T-helper 2 cell treated with Interferon-gamma antibody and Interleukin-4, amounts not matched to agents 5 μg/mL and 100 μg/mL, for 36 hours (primary cell): ENCODE data around the gene SNAI1.
A peak's percentile ranks its signal among the peaks of the same experiment; 100 is the strongest.
"Not testable (repeated sequence)": the region's sequence is repeated elsewhere in the genome, so short reads cannot be mapped to it uniquely, and the experiment has no call there.

ENCODE experiments used
- DNase-seq: peaks from one replicate; pipeline ENCODE4 v3.0.0; 2021; ENCODE audit warnings: low spot score
- H3K27ac Mint-ChIP-seq: one replicate; pipeline ENCODE4 v1.8.0; 2021; ENCODE audit warnings: mild to moderate bottlenecking, mixed read lengths
- H3K27me3 Mint-ChIP-seq: one replicate; pipeline ENCODE4 v1.8.0; 2021; ENCODE audit warnings: low read depth, mixed read lengths
- H3K36me3 Mint-ChIP-seq: one replicate; pipeline ENCODE4 v1.8.0; 2021; ENCODE audit warnings: low read depth, mixed read lengths
- H3K4me1 Mint-ChIP-seq: one replicate; pipeline ENCODE4 v1.8.0; 2021; ENCODE audit warnings: low read depth, mixed read lengths
- H3K4me3 Mint-ChIP-seq: one replicate; pipeline ENCODE4 v1.8.0; 2022; ENCODE audit warnings: mild to moderate bottlenecking, moderate library complexity, mixed read lengths
- H3K9me3 Mint-ChIP-seq: one replicate; pipeline ENCODE4 v1.8.0; 2021; ENCODE audit warnings: mixed read lengths

The SNAI1 gene

GRCh38 chr20:49986049-49986448 lies 3.3 kb downstream of the SNAI1 start:
- H3K4me1 Mint-ChIP-seq: peaks cover 5% of the 10 kb centered on the region
- H3K4me3 Mint-ChIP-seq: no peak overlapping the region

GRCh38 chr20:49987015-49987867 lies 4.5 kb downstream of the SNAI1 start:
- Mint-ChIP-seq H3K27ac (no peak overlapping the region), H3K36me3 (no peaks in the 10 kb centered on the region), H3K9me3 (no peaks in the 10 kb centered on the region), H3K27me3 (peaks cover 4% of the 10 kb centered on the region), H3K4me3 (no peak overlapping the region), H3K4me1 (peaks cover 2% of the 10 kb centered on the region)
- no peak for DNase-seq

More at GRCh38 chr20:49986049-49986448, 3.3 kb downstream of the SNAI1 start:
- peaks cover 15% of the 10 kb centered on the region for H3K27me3 Mint-ChIP-seq
- no peak for DNase-seq
- H3K27ac Mint-ChIP-seq: no peak overlapping the region
- no peaks in the 10 kb centered on the region for H3K9me3 Mint-ChIP-seq
- H3K36me3 Mint-ChIP-seq: no peaks in the 10 kb centered on the region

DNA sequence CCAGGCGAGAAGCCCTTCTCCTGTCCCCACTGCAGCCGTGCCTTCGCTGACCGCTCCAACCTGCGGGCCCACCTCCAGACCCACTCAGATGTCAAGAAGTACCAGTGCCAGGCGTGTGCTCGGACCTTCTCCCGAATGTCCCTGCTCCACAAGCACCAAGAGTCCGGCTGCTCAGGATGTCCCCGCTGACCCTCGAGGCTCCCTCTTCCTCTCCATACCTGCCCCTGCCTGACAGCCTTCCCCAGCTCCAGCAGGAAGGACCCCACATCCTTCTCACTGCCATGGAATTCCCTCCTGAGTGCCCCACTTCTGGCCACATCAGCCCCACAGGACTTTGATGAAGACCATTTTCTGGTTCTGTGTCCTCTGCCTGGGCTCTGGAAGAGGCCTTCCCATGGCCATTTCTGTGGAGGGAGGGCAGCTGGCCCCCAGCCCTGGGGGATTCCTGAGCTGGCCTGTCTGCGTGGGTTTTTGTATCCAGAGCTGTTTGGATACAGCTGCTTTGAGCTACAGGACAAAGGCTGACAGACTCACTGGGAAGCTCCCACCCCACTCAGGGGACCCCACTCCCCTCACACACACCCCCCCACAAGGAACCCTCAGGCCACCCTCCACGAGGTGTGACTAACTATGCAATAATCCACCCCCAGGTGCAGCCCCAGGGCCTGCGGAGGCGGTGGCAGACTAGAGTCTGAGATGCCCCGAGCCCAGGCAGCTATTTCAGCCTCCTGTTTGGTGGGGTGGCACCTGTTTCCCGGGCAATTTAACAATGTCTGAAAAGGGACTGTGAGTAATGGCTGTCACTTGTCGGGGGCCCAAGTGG lies 5.3 kb downstream of the SNAI1 start:
- H3K27me3 Mint-ChIP-seq: peaks cover 3% of the 10 kb centered on the region
- no peak overlapping the region for H3K4me3 Mint-ChIP-seq
- H3K36me3 Mint-ChIP-seq: no peaks in the 10 kb centered on the region
- no peaks in the 10 kb centered on the region for H3K9me3 Mint-ChIP-seq
- H3K4me1 Mint-ChIP-seq: no peaks in the 10 kb centered on the region
- H3K27ac Mint-ChIP-seq: no peak overlapping the region
- no peak for DNase-seq

GRCh38 chr20:49989234-49990065 lies 6.7 kb downstream of the SNAI1 start:
- no peak for DNase-seq
- Mint-ChIP-seq H3K9me3 (no peaks in the 10 kb centered on the region), H3K27me3 (no peaks in the 10 kb centered on the region), H3K4me1 (no peaks in the 10 kb centered on the region), H3K4me3 (no peak overlapping the region), H3K27ac (no peak overlapping the region), H3K36me3 (no peaks in the 10 kb centered on the region)

GRCh38 chr20:49990271-49990720 lies 7.5 kb downstream of the SNAI1 start:
- H3K27ac Mint-ChIP-seq: no peak overlapping the region
- H3K4me1 Mint-ChIP-seq: no peaks in the 10 kb centered on the region
- no peaks in the 10 kb centered on the region for H3K27me3 Mint-ChIP-seq
- H3K9me3 Mint-ChIP-seq: no peaks in the 10 kb centered on the region
- H3K36me3 Mint-ChIP-seq: no peaks in the 10 kb centered on the region
- H3K4me3 Mint-ChIP-seq: no peak overlapping the region
- DNase-seq: no peak

DNA sequence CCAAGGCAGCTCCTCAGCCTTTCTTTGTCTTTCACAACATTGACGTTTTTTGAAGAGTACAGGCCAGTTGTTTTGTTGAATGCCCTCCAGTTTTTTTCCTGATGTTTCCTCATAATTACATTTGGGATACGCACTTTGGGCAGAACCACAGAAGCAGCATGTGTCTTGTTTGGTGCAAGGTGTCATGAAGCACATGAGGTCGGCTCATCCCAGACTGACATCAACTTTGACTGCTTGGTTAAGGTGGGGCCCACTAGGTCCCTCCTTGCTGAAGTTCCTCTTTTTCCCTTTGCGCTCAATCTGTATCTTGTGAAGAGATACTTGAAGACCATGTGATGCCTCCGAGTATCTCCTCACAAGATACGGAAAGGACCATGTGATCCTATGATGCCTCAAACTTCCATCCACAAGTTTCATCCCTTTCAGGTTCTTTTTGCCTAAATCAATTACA lies 10.5 kb downstream of the SNAI1 start:
- no peak overlapping the region for H3K4me3 Mint-ChIP-seq
- H3K36me3 Mint-ChIP-seq: no peaks in the 10 kb centered on the region
- H3K9me3 Mint-ChIP-seq: no peaks in the 10 kb centered on the region
- no peaks in the 10 kb centered on the region for H3K4me1 Mint-ChIP-seq
- no peak for DNase-seq
- H3K27me3 Mint-ChIP-seq: no peaks in the 10 kb centered on the region
- H3K27ac Mint-ChIP-seq: no peak overlapping the region

DNA sequence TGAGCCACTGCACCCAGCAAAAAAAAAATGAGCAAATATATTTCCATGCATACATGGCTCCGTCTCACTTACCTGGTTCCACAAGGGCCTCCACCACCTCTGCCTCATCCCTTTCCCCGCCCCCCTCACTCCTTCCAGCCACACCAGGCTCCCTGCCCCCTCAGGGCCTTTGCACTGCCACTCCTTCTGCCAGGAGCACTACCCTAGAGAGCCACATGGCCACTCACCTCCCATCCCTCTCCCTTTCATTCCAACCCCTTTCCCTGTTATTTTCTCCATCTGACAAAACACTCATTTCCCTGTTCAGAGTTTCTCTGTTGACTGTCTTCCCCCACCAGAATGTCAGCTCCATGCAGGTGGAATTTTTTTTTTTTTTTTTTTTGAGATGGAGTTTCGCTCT lies 12.8 kb downstream of the SNAI1 start:
- DNase-seq: no peak
- Mint-ChIP-seq H3K4me1 (no peaks in the 10 kb centered on the region), H3K9me3 (no peaks in the 10 kb centered on the region), H3K27ac (no peak overlapping the region), H3K27me3 (no peaks in the 10 kb centered on the region), H3K4me3 (no peak overlapping the region), H3K36me3 (no peaks in the 10 kb centered on the region)

DNA sequence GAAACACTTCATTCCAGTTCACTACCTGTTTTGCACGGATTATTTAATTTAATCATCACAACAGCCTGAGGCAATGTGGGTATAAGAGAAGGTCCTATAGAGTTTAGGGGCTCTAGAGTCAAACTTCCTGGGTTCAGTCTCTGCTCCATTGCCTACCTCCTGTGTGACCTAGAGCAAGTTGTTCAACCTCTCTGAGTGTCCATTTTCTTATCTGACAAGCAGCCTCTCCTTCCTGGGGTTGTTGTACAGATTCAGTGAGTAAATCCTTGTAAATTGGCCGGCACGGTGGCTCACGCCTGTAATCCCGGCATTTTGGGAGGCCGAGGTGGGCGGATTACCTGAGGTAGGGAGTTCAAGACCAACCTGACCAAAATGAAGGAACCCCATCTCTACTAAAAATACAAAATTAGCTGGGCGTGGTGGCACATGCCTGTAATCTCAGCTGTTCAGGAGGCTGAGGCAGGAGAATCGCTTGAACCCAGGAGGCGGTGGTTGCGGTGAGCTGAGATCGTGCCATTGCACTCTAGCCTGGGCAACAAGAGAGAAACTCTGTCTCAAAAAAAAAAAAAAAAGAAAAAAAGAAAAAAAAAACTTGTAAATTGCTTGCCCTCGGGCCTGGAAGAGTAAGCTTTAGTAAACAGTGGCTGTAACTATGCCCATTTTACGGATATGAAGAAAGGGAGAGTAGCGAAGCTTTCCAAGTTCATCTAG lies 15.9 kb downstream of the SNAI1 start:
- H3K27ac Mint-ChIP-seq, H3K4me3 Mint-ChIP-seq, H3K9me3 Mint-ChIP-seq, DNase-seq, H3K36me3 Mint-ChIP-seq, H3K4me1 Mint-ChIP-seq, H3K27me3 Mint-ChIP-seq: not testable (repeated sequence)

GRCh38 chr20:49999329-49999728 lies 16.5 kb downstream of the SNAI1 start:
- no peak overlapping the region for H3K4me3 Mint-ChIP-seq
- H3K9me3 Mint-ChIP-seq: no peaks in the 10 kb centered on the region
- peaks cover 5% of the 10 kb centered on the region for H3K4me1 Mint-ChIP-seq
- H3K27ac Mint-ChIP-seq: no peak overlapping the region
- no peaks in the 10 kb centered on the region for H3K27me3 Mint-ChIP-seq
- no peaks in the 10 kb centered on the region for H3K36me3 Mint-ChIP-seq
- DNase-seq: peak; percentile 39

DNA sequence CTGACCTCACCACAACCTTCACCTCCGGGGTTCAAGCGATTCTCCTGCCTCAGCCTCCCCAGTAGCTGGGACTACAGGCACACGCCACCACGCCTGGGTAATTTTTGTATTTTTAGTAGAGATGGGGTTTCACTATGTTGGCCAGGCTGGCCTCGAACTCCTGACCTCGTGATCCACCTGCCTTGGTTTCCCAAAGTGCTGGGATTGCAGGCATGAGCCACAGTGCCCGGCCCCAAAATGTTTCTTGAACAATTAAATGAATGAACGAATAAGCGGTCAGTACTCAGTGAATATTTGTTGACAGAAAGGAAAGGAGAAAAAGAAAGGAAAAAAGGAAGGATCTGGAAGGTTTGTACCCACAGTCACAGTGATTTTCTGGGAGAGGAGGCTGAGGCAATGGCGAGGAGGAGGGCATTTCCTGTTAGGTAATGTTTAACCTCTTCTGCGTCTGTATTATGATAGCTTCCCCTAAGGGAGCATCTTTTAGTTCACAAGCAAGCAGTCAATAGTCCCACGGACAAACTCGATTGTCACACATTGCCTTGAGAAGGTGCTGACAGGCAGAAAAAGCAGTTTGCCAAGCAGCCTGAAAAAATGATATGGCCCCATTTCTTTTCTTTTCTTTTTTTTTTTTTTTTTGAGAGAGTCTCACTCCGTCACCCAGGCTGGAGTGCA lies 17.9 kb downstream of the SNAI1 start:
- not testable (repeated sequence) for H3K27me3 Mint-ChIP-seq, DNase-seq, H3K4me3 Mint-ChIP-seq, H3K9me3 Mint-ChIP-seq, H3K27ac Mint-ChIP-seq, H3K36me3 Mint-ChIP-seq
- H3K4me1 Mint-ChIP-seq: peaks cover 14% of the 10 kb centered on the region

DNA sequence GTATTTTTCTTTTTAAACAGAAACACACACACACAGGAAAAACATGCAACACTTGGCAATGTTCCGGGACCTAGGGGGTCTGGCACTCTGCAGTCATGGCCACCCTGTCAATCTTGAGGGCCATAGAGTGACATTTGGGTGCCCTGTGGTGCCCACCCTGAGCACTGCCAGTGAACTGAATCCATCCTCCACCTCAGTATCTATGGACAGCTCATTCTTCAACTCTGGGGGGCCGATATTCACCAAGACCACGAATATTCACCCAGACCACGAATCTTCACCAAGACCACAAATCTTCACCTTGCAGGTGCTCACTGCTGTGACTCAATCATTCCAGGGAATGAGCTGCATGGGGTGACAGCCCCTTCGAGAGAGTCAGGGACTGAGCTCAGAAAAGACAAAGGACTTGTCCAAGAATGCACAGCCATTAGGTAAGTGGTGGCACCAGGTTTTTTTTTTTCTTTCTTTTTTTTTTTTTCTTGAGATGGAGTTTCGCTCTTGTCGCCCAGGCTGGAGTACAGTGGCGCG lies 19.1 kb downstream of the SNAI1 start:
- Mint-ChIP-seq H3K27me3 (no peaks in the 10 kb centered on the region), H3K4me1 (peaks cover 17% of the 10 kb centered on the region), H3K27ac (no peak overlapping the region), H3K36me3 (no peaks in the 10 kb centered on the region), H3K9me3 (no peaks in the 10 kb centered on the region), H3K4me3 (no peak overlapping the region)
- DNase-seq: no peak

DNA sequence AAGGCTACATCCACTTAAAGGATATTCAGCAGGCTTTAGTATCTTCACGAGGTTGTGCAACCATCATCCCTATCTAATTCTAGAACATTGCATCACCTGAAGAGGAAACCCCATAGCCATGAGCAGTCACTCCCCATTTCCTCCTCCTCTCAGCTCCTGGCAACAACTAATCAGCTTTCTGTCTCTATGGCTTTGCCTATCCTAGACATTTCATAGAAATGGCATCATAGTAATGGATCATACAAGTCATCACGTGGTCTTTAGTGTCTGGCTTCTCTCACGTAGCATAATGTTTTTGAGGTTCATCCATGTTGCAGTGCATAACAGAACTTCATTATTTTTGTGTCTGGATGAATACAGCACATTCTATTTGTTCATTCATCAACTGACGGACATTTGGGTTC lies 20.5 kb downstream of the SNAI1 start:
- Mint-ChIP-seq H3K9me3 (no peaks in the 10 kb centered on the region), H3K36me3 (no peaks in the 10 kb centered on the region), H3K4me3 (no peak overlapping the region), H3K27ac (no peak overlapping the region), H3K27me3 (no peaks in the 10 kb centered on the region), H3K4me1 (peaks cover 17% of the 10 kb centered on the region)
- DNase-seq: no peak

DNA sequence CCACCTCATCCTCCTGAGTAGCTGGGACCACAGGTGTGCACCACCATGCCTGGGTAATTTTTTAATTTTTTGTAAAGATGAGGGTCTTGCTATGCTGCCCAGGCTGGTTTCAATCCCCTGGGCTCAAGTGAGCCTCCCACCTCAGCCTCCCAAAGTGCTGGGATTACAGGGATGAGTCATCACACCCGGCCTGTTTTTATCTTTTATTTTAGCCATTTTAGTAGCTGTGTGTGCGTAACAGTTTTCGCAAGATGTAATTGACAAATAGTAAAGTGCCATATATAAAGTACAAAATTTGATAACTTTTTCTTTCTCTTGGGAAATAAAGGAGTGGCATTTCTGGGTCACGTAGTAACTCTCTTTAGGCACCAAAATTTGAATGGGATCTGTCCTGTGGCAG lies 21.4 kb downstream of the SNAI1 start:
- H3K4me1 Mint-ChIP-seq: peaks cover 17% of the 10 kb centered on the region
- no peaks in the 10 kb centered on the region for H3K9me3 Mint-ChIP-seq
- no peak for DNase-seq
- no peak overlapping the region for H3K27ac Mint-ChIP-seq
- no peaks in the 10 kb centered on the region for H3K27me3 Mint-ChIP-seq
- H3K4me3 Mint-ChIP-seq: no peak overlapping the region
- no peaks in the 10 kb centered on the region for H3K36me3 Mint-ChIP-seq
